H1 (cell line): ENCODE measurements around the gene C1orf21. TPM values are rescaled to one million over a fixed set of nuclear protein-coding genes. Genes with fewer than 3 reads are reported as not detected.

Experiments
- E2F6 ChIP-seq: IDR thresholded peaks from 2 replicates; pipeline ENCODE4 v1.6.1; 2012; ENCODE audit warnings: inconsistent platforms
- NANOG ChIP-seq: IDR thresholded peaks from 2 replicates; pipeline ENCODE4 v1.6.1; 2011; ENCODE audit warnings: low read length, low read depth, mild to moderate bottlenecking, inconsistent platforms; ENCODE audit not compliant: insufficient read depth, poor library complexity, severe bottlenecking
- RNF2 ChIP-seq: fragments of 200-900, 300-1000 bp; sonication (generic); IDR thresholded peaks from 2 replicates; pipeline ENCODE4 v1.7.1; 2016; ENCODE audit warnings: borderline replicate concordance, low read depth, mild to moderate bottlenecking, antibody characterized with exemption, low read length; ENCODE audit not compliant: poor library complexity, severe bottlenecking; ENCODE audit errors: missing control alignments
- SRF ChIP-seq: IDR thresholded peaks from 2 replicates; pipeline ENCODE4 v1.6.1; 2011; ENCODE audit warnings: mild to moderate bottlenecking, low read depth, low read length, moderate library complexity
- USF2 ChIP-seq: IDR thresholded peaks from 2 replicates; pipeline ENCODE4 v1.6.1; 2011; ENCODE audit warnings: low read length, improper control_type of control experiment
- polyA plus RNA-seq, 7 experiments: library from polyadenylated mRNA; depleted of rRNA in 3 of 7; stranded (reverse) in 5 of 7; unstranded in 2 of 7; fragments of >200 nt in 5 of 7; fragments of 200-250 nt in 2 of 7; gene quantifications; 1 replicate in 5 of 7; 2 replicates in 1 of 7; 4 replicates in 1 of 7; pipeline versions ENCODE4 v1.2.1 to v1.2.3, GENCODE V29; 2011 to 2013; ENCODE audit warnings: missing spikeins in 2 of 7, mixed read lengths in 2 of 7
- total RNA-seq: library from RNA; stranded (reverse); fragmentation: NEBNext Ultra II Directional; extraction: Animal tissue kit (Norgen Biotek cat#: 25700); gene quantifications from 2 replicates; pipeline ENCODE4 v1.2.1, GENCODE V29; 2021
- TF ChIP-seq, protein P1 (sequence below): IDR thresholded peaks from 2 replicates; pipeline ENCODE4 v1.6.1; 2011; ENCODE audit warnings: low read depth, mild to moderate bottlenecking, low read length; ENCODE audit not compliant: insufficient read depth

C1orf21 gene
- total and polyA plus RNA-seq, 2 of the 8 experiments (the other 6 are each of a cell fraction or from before 2014, with no cell fraction given) = 16.6 to 51.0 TPM

DNA sequence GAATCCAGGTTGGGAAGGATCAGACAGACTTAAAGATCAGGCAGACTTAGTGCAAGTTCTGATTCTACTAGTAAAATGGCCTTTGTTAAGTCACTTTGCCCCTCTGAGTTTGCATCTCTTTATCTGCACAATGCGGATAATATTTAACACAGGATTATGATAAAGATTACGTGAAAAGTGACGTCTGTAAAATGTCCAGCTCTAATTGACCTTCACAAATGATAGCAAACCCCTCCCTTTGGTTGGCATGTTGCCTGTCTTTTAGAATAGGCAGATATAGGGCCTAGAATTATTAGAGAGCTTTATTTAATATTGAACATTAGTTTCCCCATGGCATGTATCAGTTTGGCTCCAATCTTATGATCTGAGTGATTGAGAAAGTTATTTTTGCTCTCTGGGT is 55.4 kb downstream of the C1orf21 start (continued):
- TF ChIP-seq, protein P1, sequence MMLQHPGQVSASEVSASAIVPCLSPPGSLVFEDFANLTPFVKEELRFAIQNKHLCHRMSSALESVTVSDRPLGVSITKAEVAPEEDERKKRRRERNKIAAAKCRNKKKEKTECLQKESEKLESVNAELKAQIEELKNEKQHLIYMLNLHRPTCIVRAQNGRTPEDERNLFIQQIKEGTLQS = no peak
- TF ChIP-seq E2F6 = no peak
- no peak for TF ChIP-seq SRF
- no peak for TF ChIP-seq NANOG
- TF ChIP-seq RNF2 = no peak
- TF ChIP-seq USF2 = no peak
